Heart right ventricle (tissue), 16 donors: Measurements from ENCODE around the gene PI4KA. TPM values are rescaled to one million over a fixed set of nuclear protein-coding genes. Genes with fewer than 3 reads are reported as not detected.
"Not testable (repeated sequence)": the region's sequence is repeated elsewhere in the genome, so short reads cannot be mapped to it uniquely, and the experiment has no call there.

Experiments
- ATAC-seq, 8 donors: fragments of 200-7000 bp; cut with Tn5 transposase; one replicate each; pipeline ENCODE4 v1.9.1; 2020; ENCODE audit warnings: mild to moderate bottlenecking in 8 of 8, moderate library complexity in 8 of 8, moderate number of reproducible peaks in 1 of 8
- DNase-seq, 2 donors: peaks; one replicate each; pipeline ENCODE4 v3.0.0-alpha.2; 2020
- H3K27ac ChIP-seq, 10 donors: fragments of 200-600 bp; sonication (generic) in 2 of 10; one replicate each; pipeline versions ENCODE4 v1.5.0 to v1.8.0; 2020 to 2022; ENCODE audit warnings: mild to moderate bottlenecking in 3 of 10
- H3K27me3 ChIP-seq, 7 donors: fragments of 200-600 bp; one replicate each; pipeline ENCODE4 v1.8.0; 2021 to 2022; ENCODE audit warnings: mild to moderate bottlenecking in 2 of 7
- H3K36me3 ChIP-seq, 9 donors: fragments of 200-600 bp; sonication (generic) in 1 of 9; one replicate each; pipeline versions ENCODE4 v1.5.0 to v1.8.0; 2020 to 2022; ENCODE audit warnings: mild to moderate bottlenecking in 2 of 9
- H3K4me1 ChIP-seq, 9 donors: fragments of 200-600 bp; sonication (generic) in 1 of 9; one replicate each; pipeline versions ENCODE4 v1.5.0 to v1.8.0; 2020 to 2022; ENCODE audit warnings: mild to moderate bottlenecking in 4 of 9
- H3K4me3 ChIP-seq, 10 donors: fragments of 200-600 bp; sonication (generic) in 2 of 10; one replicate each; pipeline versions ENCODE4 v1.5.0 to v1.8.0; 2020 to 2022; ENCODE audit warnings: mild to moderate bottlenecking in 7 of 10, moderate library complexity in 2 of 10
- H3K9me3 ChIP-seq, 11 donors: fragments of 200-600 bp in 10 of 11; sonication (generic) in 2 of 11; one replicate each; pipeline versions ENCODE4 v1.5.0 to v1.8.0; 2013 to 2022; ENCODE audit warnings: mild to moderate bottlenecking in 2 of 11, control low read depth in 1 of 11, moderate library complexity in 1 of 11
- CTCF ChIP-seq, 9 donors: fragments of 200-600 bp; sonication (generic) in 2 of 9; IDR thresholded peaks; one replicate each; pipeline versions ENCODE4 v1.5.0 to v1.8.0; 2021 to 2022; ENCODE audit warnings: antibody characterized with exemption in 9 of 9, mild to moderate bottlenecking in 5 of 9, moderate library complexity in 1 of 9
- WGBS, 2 donors: extraction: QIAGEN DNeasy Blood & Tissue Kit; methylation state at CpG; one replicate each; pipeline ENCODE4 v1.1.7; 2013; ENCODE audit warnings: inconsistent platforms in 1 of 2; 5-methylcytosine and 5-hydroxymethylcytosine counted together
- intact Hi-C, 10 donors: fragments of 100-400 bp; cut with DNase I; formaldehyde crosslinking; loops; one replicate each; pipeline versions ENCODE4 v1.11.1 to v1.14.2; 2022
- polyA plus RNA-seq, 2 donors: library from polyadenylated mRNA; stranded (reverse); fragments of 200-250 nt; gene quantifications; one replicate each; pipeline ENCODE4 v1.2.3, GENCODE V29; 2013
- total RNA-seq, 10 donors: library from RNA; stranded (reverse); fragmentation: NEBNext Ultra II Directional in 3 of 10; extraction: Animal tissue kit (Norgen Biotek cat#: 25700) in 3 of 10; gene quantifications; one replicate each; pipeline versions ENCODE4 v1.2.1 to v1.2.4, GENCODE V29; 2021 to 2023
- donor health status: Arrhythmogenic right ventricular cardiomyopathy.
- donor health status: ischemic (EF 13 %, LVEDD 7.1; RV severe dilation, severe dysfunction).
- donor health status: healthy with polysubstance abuse.
- donor health status: DM: no; HTN: yes; CAD: no.
- donor health status: DM: no; HTN: no; CAD: no.
- donor health status: ischemic (EF 25% LVEDD 6.9; RV normal size, moderate dysfunction).
- donor health status: ischemic (EF 25% LVEDD 5.7; RV mildly dilated, moderate dysfunction).
- donor health status: healthy.
- donor health status: DM: yes; HTN: yes; CAD: no.
- donor health status: Ischemic cardiomyopathy.
- donor health status: ischemic (EF 35%, LVEDD 5.7; RV mildly dilated, moderate dysfunction).
- donor health status: nonischemic (EF 11% LVEDD 7.7; RV severe dilation, severe dysfunction).
- donor health status: DM: yes; HTN: yes; CAD: no.
- donor health status: PGD.
- donor health status: ischemic (EF 29% LVEDD 5.4; RV normal size, mild dysfunction).
- donor health status: nonischemic (EF 23%, LVEDD 6.1; RV moderate dilation, normal function).

PI4KA gene
- total and polyA plus RNA-seq, 12 donors = 32.3 to 55.2 (median 39.4) TPM

GRCh38 chr22:20822240-20822639 is 36.4 kb downstream of the PI4KA start:
- TF ChIP-seq CTCF (IDR thresholded peaks at IDR 0.05) = no peak
- DNase-seq (no peak), ATAC-seq (no peak)
- H3K36me3 ChIP-seq = peaks cover 0 to 97% (median 48%) of the 10 kb centered on the region in 9 donors
- intact Hi-C loops = no loop called here
- no peaks in the 10 kb centered on the region for H3K27me3 ChIP-seq
- no peaks in the 10 kb centered on the region for H3K4me1 ChIP-seq
- no peak overlapping the region for H3K4me3 ChIP-seq
- 95 to 97% methylated on average over 5 of the region's 5 CpGs for WGBS, 2 donors
- H3K9me3 ChIP-seq = no peaks in the 10 kb centered on the region
- H3K27ac ChIP-seq = no peak overlapping the region

- 97 to 98% methylated on average over 8 of the region's 8 CpGs for WGBS, 2 donors
These were observed 36.8 kb downstream of the PI4KA start for GRCh38 chr22:20821717-20822239.

GRCh38 chr22:20819471-20819870 is 39.1 kb downstream of the PI4KA start:
- ATAC-seq = no peak
- no peak overlapping the region for H3K4me3 ChIP-seq
- WGBS, 2 donors = 97 to 98% methylated on average over 9 of the region's 9 CpGs
- H3K9me3 ChIP-seq = no peaks in the 10 kb centered on the region
- H3K27me3 ChIP-seq = no peaks in the 10 kb centered on the region
- TF ChIP-seq CTCF (IDR thresholded peaks at IDR 0.05) = no peak
- H3K4me1 ChIP-seq = no peaks in the 10 kb centered on the region
- peaks cover 0 to 100% (median 71%) of the 10 kb centered on the region in 9 donors for H3K36me3 ChIP-seq
- DNase-seq = no peak
- H3K27ac ChIP-seq = no peak overlapping the region
- intact Hi-C loops = loop anchor here in 1 of 10 donors (10.0 kb wide), 1 partner anchor 65 kb away; no protein-coding TSS in a partner anchor

More at GRCh38 chr22:20821717-20822239, 36.8 kb downstream of the PI4KA start:
- H3K4me1 ChIP-seq, H3K27ac ChIP-seq, H3K4me3 ChIP-seq, intact Hi-C loops, ATAC-seq, H3K27me3 ChIP-seq, H3K9me3 ChIP-seq, DNase-seq: not testable (repeated sequence)
- H3K36me3 ChIP-seq = peaks cover 0 to 97% (median 48%) of the 10 kb centered on the region in 9 donors

- DNase-seq (no peak), ATAC-seq (no peak)
- Histone ChIP-seq H3K27me3 (no peaks in the 10 kb centered on the region), H3K4me3 (no peak overlapping the region), H3K4me1 (no peaks in the 10 kb centered on the region), H3K36me3 (peaks cover 0 to 100% (median 68%) of the 10 kb centered on the region in 9 donors), H3K9me3 (no peaks in the 10 kb centered on the region), H3K27ac (no peak overlapping the region)
- intact Hi-C loops = loop anchor here in 1 of 10 donors (10.0 kb wide), 1 partner anchor 64 kb away; no protein-coding TSS in a partner anchor
- 83 to 89% methylated on average over 3 of the region's 3 CpGs for WGBS, 2 donors
- no peak for TF ChIP-seq CTCF (IDR thresholded peaks at IDR 0.05)
These were observed 40.1 kb downstream of the PI4KA start for GRCh38 chr22:20818471-20818870.

GRCh38 chr22:20816559-20816958 is 42.1 kb downstream of the PI4KA start:
- no peak overlapping the region for H3K4me3 ChIP-seq
- WGBS, 2 donors = 90 to 97% methylated on average over 6 of the region's 6 CpGs
- peaks cover 0 to 100% (median 78%) of the 10 kb centered on the region in 9 donors for H3K36me3 ChIP-seq
- no peak for TF ChIP-seq CTCF (IDR thresholded peaks at IDR 0.05)
- DNase-seq (no peak), ATAC-seq (no peak)
- H3K27me3 ChIP-seq = no peaks in the 10 kb centered on the region
- no peaks in the 10 kb centered on the region for H3K9me3 ChIP-seq
- no peaks in the 10 kb centered on the region for H3K4me1 ChIP-seq
- H3K27ac ChIP-seq = no peak overlapping the region
- intact Hi-C loops = loop anchor here in 1 of 10 donors (10.0 kb wide), 1 partner anchor 62 kb away; no protein-coding TSS in a partner anchor
